DLD1 (cell line): ENCODE measurements around the gene DBP.

Experiments
- in situ Hi-C: cut with HindIII; loops from 2 replicates; pipeline ENCODE4 v1.10.0; 2017; ENCODE audit warnings: low sequenced_read_pairs

DBP gene

GRCh38 chr19:48613852-48614435, 23.2 kb downstream of the DBP start:
- in situ Hi-C loops, result no loop called here

GRCh38 chr19:48613024-48613851, 23.9 kb downstream of the DBP start:
- in situ Hi-C loops, result no loop called here

GRCh38 chr19:48611872-48612271, 25.3 kb downstream of the DBP start:
- in situ Hi-C loops, result no loop called here

- in situ Hi-C loops, result no loop called here
These were observed 27.5 kb downstream of the DBP start for GRCh38 chr19:48609571-48610108.

- in situ Hi-C loops, result no loop called here
These were observed 28.3 kb downstream of the DBP start for GRCh38 chr19:48608798-48609263.

- in situ Hi-C loops, result no loop called here
These were observed 29.8 kb downstream of the DBP start for GRCh38 chr19:48607359-48607755.

GRCh38 chr19:48606463-48607358, 30.5 kb downstream of the DBP start, which contains the start of gene SPACA4:
SPACA4 (plus strand) TSS chr19:48606742; CDS start chr19:48606979, 237 bp downstream.
- in situ Hi-C loops, result no loop called here

GRCh38 chr19:48603850-48604249, 33.3 kb downstream of the DBP start:
- in situ Hi-C loops, result no loop called here

GRCh38 chr19:48603449-48603848, 33.7 kb downstream of the DBP start:
- in situ Hi-C loops, result no loop called here

- in situ Hi-C loops, result no loop called here
These were observed 34.2 kb downstream of the DBP start for GRCh38 chr19:48603001-48603400.

- in situ Hi-C loops, result no loop called here
These were observed 36.3 kb downstream of the DBP start for GRCh38 chr19:48600679-48601417.

GRCh38 chr19:48598996-48599700, 38.0 kb downstream of the DBP start:
- in situ Hi-C loops, result no loop called here

- in situ Hi-C loops, result no loop called here
These were observed 40.3 kb downstream of the DBP start for GRCh38 chr19:48596679-48597465.

- in situ Hi-C loops, result no loop called here
These were observed 40.9 kb downstream of the DBP start for GRCh38 chr19:48596237-48596636.

- in situ Hi-C loops, result no loop called here
These were observed 41.3 kb downstream of the DBP start for GRCh38 chr19:48595833-48596232.

- in situ Hi-C loops, result no loop called here
These were observed 42.0 kb downstream of the DBP start for GRCh38 chr19:48595171-48595570.

- in situ Hi-C loops, result no loop called here
These were observed 46.2 kb downstream of the DBP start for GRCh38 chr19:48591021-48591420.

GRCh38 chr19:48588670-48589401, 48.3 kb downstream of the DBP start:
- in situ Hi-C loops, result no loop called here
